Measurements from ENCODE around the gene PLVAP. TPM values are rescaled to one million over a fixed set of nuclear protein-coding genes. Genes with fewer than 3 reads are reported as not detected.

PLVAP gene
- total RNA-seq, 1 donor = 0.81 TPM

DNA sequence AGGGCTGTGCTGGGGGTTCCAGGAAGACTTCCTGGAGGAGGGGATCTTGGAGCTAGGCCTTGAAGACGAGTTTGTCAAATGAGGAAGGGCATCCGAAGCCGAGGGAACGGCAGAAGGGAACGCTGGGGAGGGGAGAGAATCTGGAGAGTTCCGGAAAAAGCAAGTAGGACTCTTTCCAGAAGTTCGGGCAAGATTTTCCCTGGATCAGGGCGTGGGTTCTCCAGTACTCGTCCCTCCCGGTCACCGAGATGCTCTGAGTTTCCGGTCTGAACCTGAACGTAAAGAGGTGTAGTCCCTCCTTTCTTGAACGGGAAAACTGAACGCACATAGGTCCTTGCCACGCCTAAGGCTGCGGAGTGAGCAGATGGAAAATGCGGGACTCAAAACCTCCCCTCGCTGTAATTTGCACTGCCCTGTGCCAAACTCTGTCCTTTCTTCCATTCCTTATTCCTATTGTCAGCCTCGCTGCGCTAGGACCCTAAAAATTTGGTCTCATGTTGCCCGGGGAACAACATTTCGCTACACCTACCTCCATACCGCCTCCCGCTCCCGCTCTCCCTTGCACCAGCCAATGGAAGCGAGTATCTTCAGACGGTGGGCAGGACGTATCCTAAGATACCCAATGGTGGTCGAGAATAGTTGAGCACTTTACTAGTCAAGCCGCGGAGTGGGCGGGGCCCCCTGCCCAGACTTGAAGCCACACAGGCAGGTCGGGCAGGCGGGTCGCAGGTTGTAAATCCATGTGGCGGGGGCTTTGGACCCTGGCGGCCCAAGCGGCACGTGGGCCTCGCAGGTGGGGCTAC is 40.1 kb downstream of the PLVAP start, which contains the start of gene GTPBP3:
GTPBP3 (plus strand) TSS at position 682 of the 803 bp plus-strand sequence; CDS start at position 741, 59 bp downstream.
- peak; percentile 83 to 99 (median 97) for DNase-seq (ENCODE audit: low read depth in 2 of 3, low spot score in 2 of 3)

GRCh38 chr19:17335575-17335974 is 41.6 kb downstream of the PLVAP start:
- DNase-seq (ENCODE audit: low read depth in 2 of 3, low spot score in 2 of 3) = no peak

DNA sequence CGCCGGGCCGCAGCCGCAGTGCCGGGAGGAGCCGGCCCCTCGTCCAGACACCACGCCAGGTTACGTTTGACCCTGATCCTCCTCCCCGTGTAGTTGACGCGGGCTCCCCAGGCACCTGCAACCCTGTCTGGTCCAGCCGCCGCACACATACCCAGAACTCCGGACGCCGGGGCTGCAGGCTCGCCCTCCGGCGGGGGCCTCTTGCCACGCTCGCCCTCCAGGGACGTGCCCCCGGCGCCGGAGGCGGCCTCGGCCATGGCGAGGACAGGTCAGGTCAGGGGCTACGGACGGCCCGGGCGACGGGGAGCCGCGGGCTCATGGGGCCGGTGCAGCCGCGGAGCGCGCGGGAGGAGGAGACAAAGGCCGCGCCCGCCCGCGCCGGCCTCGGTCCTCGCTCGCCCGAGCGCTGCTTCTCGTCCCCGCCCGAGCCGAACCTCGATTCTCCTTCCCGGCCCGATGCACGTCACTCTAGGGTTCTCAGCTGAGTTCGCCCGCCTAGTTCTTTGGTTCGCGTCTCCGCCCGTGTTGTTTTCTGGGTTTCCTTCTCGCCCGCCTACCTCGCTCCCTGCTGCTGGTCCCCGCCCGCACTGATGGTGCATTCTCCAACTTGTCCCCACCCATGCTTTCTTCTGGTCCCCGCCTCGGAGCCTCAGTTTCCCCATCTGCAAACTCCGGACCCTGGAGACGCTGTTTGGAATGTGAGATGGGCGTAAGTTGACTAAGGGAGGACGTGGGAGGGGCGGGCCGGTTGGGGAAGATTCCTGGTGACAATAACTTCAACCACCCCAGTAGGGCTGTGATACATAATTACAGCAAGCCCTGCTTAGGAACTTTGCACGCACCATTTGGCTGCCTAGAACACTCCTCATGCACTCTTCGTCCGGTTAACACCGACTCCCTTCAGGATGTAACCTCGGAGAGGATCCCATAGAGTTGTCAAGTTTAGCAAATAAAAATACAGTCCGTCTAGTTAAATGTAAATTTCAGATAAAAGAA is 42.4 kb downstream of the PLVAP start, which contains the start of gene ANO8:
ANO8 (minus strand) TSS at position 442 of the 996 bp plus-strand sequence; CDS start at position 257, 185 bp downstream.
- peak; percentile 76 to 98 (median 96) for DNase-seq (ENCODE audit: low read depth in 2 of 3, low spot score in 2 of 3)

GRCh38 chr19:17333611-17334413 is 43.3 kb downstream of the PLVAP start:
- peak in 2 of 3 donors; percentile 82 to 90 for DNase-seq (ENCODE audit: low read depth in 2 of 3, low spot score in 2 of 3)

GRCh38 chr19:17332677-17333581 is 44.2 kb downstream of the PLVAP start:
- peak in 2 of 3 donors; percentile 71 to 72 for DNase-seq (ENCODE audit: low read depth in 2 of 3, low spot score in 2 of 3)

DNA sequence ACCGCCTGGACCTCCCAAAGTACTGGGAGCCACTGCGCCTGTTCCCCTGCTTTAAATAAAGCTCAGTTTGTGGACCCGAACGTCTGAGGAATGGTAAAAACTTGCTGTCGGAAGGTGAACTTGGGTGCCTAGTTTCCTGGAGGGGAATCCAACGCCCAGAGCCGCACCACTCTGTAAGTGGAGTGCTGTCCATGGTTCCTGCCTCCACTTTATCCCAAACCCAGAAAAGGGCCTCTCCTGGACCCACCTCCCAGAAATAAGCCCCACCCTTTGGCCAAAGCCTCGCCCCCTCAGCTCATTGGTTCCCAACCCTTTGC is 44.8 kb downstream of the PLVAP start:
- DNase-seq (ENCODE audit: low read depth in 2 of 3, low spot score in 2 of 3) = no peak

DNA sequence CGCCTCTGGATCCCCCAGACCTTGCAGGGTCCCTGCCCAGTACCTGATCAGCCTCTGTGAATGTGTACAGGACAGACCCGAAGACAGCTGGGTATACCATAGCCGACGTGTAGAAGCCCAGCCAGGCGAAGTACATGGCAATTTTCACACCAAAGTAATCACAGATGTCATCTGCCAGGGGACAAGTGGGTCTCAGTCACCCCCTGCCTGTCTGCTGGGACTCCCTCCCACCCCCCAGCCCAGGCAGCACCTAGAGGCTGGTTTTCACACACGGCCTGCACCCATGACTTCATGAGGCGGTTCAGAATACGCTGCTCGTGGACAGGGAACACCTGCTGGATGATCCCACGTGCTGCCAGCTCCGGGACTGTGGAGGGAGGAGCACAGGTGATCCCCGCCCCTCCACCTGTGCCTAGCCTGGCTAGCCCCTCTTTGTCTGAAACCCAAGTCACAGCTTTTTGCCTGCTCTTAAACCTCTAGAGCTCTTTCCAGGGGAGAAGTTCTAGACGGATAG is 46.0 kb downstream of the PLVAP start:
- DNase-seq (ENCODE audit: low read depth in 2 of 3, low spot score in 2 of 3) = no peak

GRCh38 chr19:17330262-17331044 is 46.7 kb downstream of the PLVAP start:
- no peak for DNase-seq (ENCODE audit: low read depth in 2 of 3, low spot score in 2 of 3)

DNA sequence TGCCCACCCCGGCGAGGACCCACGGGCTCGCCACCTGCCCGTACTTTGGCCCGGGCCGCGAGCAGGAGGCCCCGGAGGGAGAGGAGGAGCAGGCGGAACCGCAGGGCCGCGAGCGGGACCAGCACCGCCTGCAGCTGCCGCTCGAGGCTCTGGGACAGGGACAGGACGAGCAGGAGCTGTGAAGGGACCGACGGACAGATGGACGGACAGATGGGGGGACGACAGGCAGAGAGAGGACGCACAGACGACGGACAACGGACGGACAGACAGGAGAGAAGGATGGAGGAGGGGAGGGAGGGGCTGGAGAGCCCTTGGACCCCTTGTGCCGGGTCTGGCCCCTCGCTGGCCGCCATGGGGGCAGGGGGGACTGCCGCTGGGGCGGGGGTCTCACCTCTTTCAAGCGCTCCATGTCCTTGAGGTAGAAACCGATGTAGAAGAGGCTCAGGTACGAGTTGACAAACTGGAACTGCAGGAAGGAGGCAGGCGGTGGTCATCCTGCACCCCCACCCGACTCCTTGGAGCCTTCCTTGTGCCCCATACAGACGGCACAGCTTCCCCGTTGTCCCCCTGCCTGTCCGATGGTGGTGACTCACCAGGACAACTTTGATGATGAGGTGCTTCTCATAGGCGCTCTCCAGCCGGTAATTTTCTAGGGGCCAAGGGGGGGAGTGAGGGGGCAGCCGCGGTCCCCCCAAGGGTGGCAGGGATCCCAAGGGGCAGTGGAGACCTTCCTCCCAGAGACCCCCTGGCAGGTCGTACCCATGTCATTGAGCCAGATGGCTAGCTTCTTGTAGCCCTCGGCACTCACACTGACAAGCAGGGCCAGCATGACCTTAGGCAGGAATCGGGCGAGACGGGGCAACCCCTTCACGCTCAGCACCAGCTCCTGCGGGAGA is 47.5 kb downstream of the PLVAP start:
- DNase-seq (ENCODE audit: low read depth in 2 of 3, low spot score in 2 of 3) = no peak

GRCh38 chr19:17328517-17329365 is 48.4 kb downstream of the PLVAP start:
- peak in 1 of 3 donors; percentile 41 for DNase-seq (ENCODE audit: low read depth in 2 of 3, low spot score in 2 of 3)

- DNase-seq (ENCODE audit: low read depth in 2 of 3, low spot score in 2 of 3) = peak in 2 of 3 donors; percentile 56 to 59
Measured at GRCh38 chr19:17327654-17328516, 49.3 kb downstream of the PLVAP start.

- DNase-seq (ENCODE audit: low read depth in 2 of 3, low spot score in 2 of 3) = no peak
Measured at GRCh38 chr19:17327068-17327653, 50.0 kb downstream of the PLVAP start.

DNA sequence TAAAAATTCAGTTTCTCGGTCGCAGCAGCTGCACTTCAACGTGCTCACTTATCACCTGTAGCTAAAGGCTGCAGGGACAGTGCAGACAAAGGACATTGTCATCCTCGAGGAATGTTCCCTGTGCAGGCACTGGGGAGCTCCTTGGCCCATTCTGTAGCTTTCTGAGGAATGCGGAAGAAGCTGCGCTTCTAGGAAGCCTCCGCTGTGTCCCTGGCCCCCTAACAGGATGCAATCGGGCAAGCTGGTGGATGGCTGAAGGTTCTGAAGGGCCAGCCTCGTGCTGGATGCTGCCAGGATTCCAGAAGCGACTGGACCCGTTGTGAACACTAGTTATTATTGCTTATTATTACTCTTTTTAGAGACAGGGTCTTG is 50.6 kb downstream of the PLVAP start:
- DNase-seq (ENCODE audit: low read depth in 2 of 3, low spot score in 2 of 3) = no peak

GRCh38 chr19:17325881-17326594 is 51.1 kb downstream of the PLVAP start:
- no peak for DNase-seq (ENCODE audit: low read depth in 2 of 3, low spot score in 2 of 3)

GRCh38 chr19:17325133-17325532 is 52.0 kb downstream of the PLVAP start:
- DNase-seq (ENCODE audit: low read depth in 2 of 3, low spot score in 2 of 3) = no peak

Data from hematopoietic multipotent progenitor cell (in vitro differentiated cells).